Vagina (tissue), 2 donors: Measurements from ENCODE around the gene TMPRSS4.

ENCODE experiments used
- CTCF ChIP-seq, 3 experiments: fragments of 450-650 bp in 2 of 3; fragments of 200-600 bp in 1 of 3; sonication (generic) in 1 of 3; IDR thresholded peaks; one replicate each; pipeline ENCODE4 v1.5.1; 2017 to 2019; ENCODE audit warnings: antibody characterized with exemption in 3 of 3, mild to moderate bottlenecking in 2 of 3, moderate library complexity in 2 of 3
- POLR2A ChIP-seq, 2 donors: fragments of 450-650 bp; IDR thresholded peaks; one replicate each; pipeline ENCODE4 v1.6.1; 2017; ENCODE audit warnings: antibody characterized with exemption in 2 of 2, mild to moderate bottlenecking in 2 of 2, moderate library complexity in 2 of 2

- TF ChIP-seq CTCF (IDR thresholded peaks at IDR 0.05), result no peak
- no peak for TF ChIP-seq POLR2A (IDR thresholded peaks at IDR 0.05)
Observed at GRCh38 chr11:118154641-118155040, 77.8 kb downstream of the TMPRSS4 start.
